HEK293 (cell line): ENCODE data around the gene CBX3.
A peak's percentile ranks its signal among the peaks of the same experiment; 100 is the strongest.

Experiments used
- CTCF ChIA-PET: fragments of 350-600 bp; formaldehyde crosslinking; extraction: SDS; loops from one replicate; lab custom pipeline; 2021; ENCODE audit warnings: antibody characterized with exemption; lab: Yijun Ruan, JAX
- POLR2A ChIA-PET: fragments of 300-600 bp; formaldehyde crosslinking; extraction: SDS; loops from one replicate; lab custom pipeline; 2020; ENCODE audit warnings: antibody characterized with exemption, inconsistent platforms; lab: Yijun Ruan, JAX
- H3K27ac ChIP-seq: fragments of 200-500 bp; sonication (Bioruptor generic); 2 replicates; pipeline ENCODE4 v1.5.1; 2014; ENCODE audit warnings: low read depth, low read length, control low read depth, inconsistent platforms; ENCODE audit errors: extremely low read depth
- H3K36me3 ChIP-seq, 2 experiments: fragments of 200-500 bp in 1 of 2; sonication (Bioruptor generic) in 1 of 2; 1 replicate in 1 of 2; 2 replicates in 1 of 2; pipeline ENCODE4 v1.5.1; 2014 to 2017; ENCODE audit warnings: inconsistent platforms in 2 of 2, low read length in 2 of 2; ENCODE audit not compliant: control insufficient read depth in 2 of 2, insufficient read depth in 1 of 2
- H3K4me1 ChIP-seq: fragments of 200-500 bp; sonication (Bioruptor generic); 2 replicates; pipeline ENCODE4 v1.5.1; 2014; ENCODE audit warnings: mild to moderate bottlenecking, low read length, inconsistent platforms; ENCODE audit not compliant: control insufficient read depth, insufficient read depth
- H3K4me3 ChIP-seq: 2 replicates; pipeline ENCODE4 v1.5.1; 2011; ENCODE audit warnings: low read depth, mild to moderate bottlenecking, control low read depth, low read length, moderate library complexity
- H3K9me3 ChIP-seq: fragments of 200-500 bp; sonication (Bioruptor generic); 2 replicates; pipeline ENCODE4 v1.5.1; 2014; ENCODE audit warnings: low read depth, low read length, inconsistent platforms; ENCODE audit not compliant: control insufficient read depth, insufficient read depth
- EGR2 ChIP-seq: fragments of 450-650 bp; formaldehyde crosslinking; IDR thresholded peaks from 2 replicates; pipeline ENCODE4 v1.5.1; 2016; ENCODE audit warnings: low read depth, missing biosample characterization, missing genetic modification characterization
- IKZF3 ChIP-seq: fragments of 450-650 bp; IDR thresholded peaks from 2 replicates; pipeline ENCODE4 v1.5.0; 2018; ENCODE audit warnings: missing biosample characterization, mild to moderate bottlenecking, missing genetic modification characterization, moderate library complexity
- KLF10 ChIP-seq: fragments of 450-650 bp; IDR thresholded peaks from 2 replicates; pipeline ENCODE4 v1.5.1; 2018; ENCODE audit warnings: missing biosample characterization, mild to moderate bottlenecking, missing genetic modification characterization
- REPIN1 ChIP-seq: fragments of 450-650 bp; formaldehyde crosslinking; IDR thresholded peaks from 2 replicates; pipeline ENCODE4 v1.5.1; 2017; ENCODE audit warnings: missing biosample characterization, missing genetic modification characterization, low read depth
- ZFHX2 ChIP-seq: fragments of 450-650 bp; formaldehyde crosslinking; conservative IDR thresholded peaks from 2 replicates; pipeline ENCODE4 v1.5.1; 2016; ENCODE audit warnings: missing biosample characterization, missing genetic modification characterization
- ZIC2 ChIP-seq: fragments of 450-650 bp; formaldehyde crosslinking; IDR thresholded peaks from 2 replicates; pipeline ENCODE4 v1.5.1; 2016; ENCODE audit warnings: missing biosample characterization, missing genetic modification characterization
- ZNF138 ChIP-seq: fragments of 450-650 bp; formaldehyde crosslinking; IDR thresholded peaks from 2 replicates; pipeline ENCODE4 v1.5.1; 2016; ENCODE audit warnings: missing biosample characterization, missing genetic modification characterization, borderline replicate concordance
- ZNF174 ChIP-seq: fragments of 450-650 bp; formaldehyde crosslinking; IDR thresholded peaks from 2 replicates; pipeline ENCODE4 v1.5.0; 2017; ENCODE audit warnings: missing biosample characterization, mild to moderate bottlenecking, missing genetic modification characterization
- ZNF214 ChIP-seq: fragments of 450-650 bp; formaldehyde crosslinking; IDR thresholded peaks from 2 replicates; pipeline ENCODE4 v1.5.1; 2017; ENCODE audit warnings: missing biosample characterization, mild to moderate bottlenecking, missing genetic modification characterization, borderline replicate concordance
- ZNF341 ChIP-seq: fragments of 450-650 bp; formaldehyde crosslinking; IDR thresholded peaks from 2 replicates; pipeline ENCODE4; 2016; ENCODE audit warnings: low read depth, missing biosample characterization, missing genetic modification characterization
- ZNF558 ChIP-seq: fragments of 450-650 bp; formaldehyde crosslinking; IDR thresholded peaks from 2 replicates; pipeline ENCODE4 v1.5.1; 2016; ENCODE audit warnings: missing biosample characterization, missing genetic modification characterization
- ZNF624 ChIP-seq: fragments of 450-650 bp; formaldehyde crosslinking; IDR thresholded peaks from 2 replicates; pipeline ENCODE4 v1.5.1; 2017; ENCODE audit warnings: missing biosample characterization, missing genetic modification characterization
- TF ChIP-seq, protein P1 (sequence below): fragments of 450-650 bp; formaldehyde crosslinking; IDR thresholded peaks from 2 replicates; pipeline ENCODE4 v1.5.1; 2016; ENCODE audit warnings: missing biosample characterization, missing genetic modification characterization
- TF ChIP-seq, protein P2 (sequence below): fragments of 450-650 bp; formaldehyde crosslinking; IDR thresholded peaks from 2 replicates; pipeline ENCODE4 v1.5.1; 2017; ENCODE audit warnings: missing biosample characterization, missing genetic modification characterization
- TF ChIP-seq, protein P3 (sequence below): fragments of 450-650 bp; IDR thresholded peaks from 2 replicates; pipeline ENCODE4 v1.5.1; 2018; ENCODE audit warnings: missing biosample characterization, missing genetic modification characterization

CBX3 gene

DNA sequence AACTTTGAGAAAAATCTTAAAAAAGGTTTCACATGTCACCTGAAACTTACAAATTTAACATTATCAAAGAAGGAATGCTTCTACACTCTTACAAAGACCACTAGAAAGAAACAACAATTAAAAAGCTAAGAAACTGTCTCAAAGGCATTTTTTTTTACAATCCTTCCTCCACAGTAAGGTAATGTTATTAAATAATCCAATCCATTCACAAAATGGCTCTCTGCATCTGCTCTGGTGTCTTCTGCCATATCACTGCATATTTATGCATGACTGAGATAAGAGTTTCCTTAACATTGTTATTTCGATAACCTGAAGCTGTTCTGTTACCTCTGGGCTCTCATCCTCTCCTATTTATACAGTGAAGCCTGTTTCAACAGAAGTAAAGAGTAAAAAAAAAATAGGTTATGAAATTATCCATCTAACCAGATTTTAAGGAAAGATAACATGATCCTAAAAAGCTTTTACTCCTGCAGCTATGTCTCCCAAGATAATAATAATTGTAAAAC is 9.5 kb upstream of the CBX3 start:
- peaks cover 12% of the 10 kb centered on the region for H3K4me1 ChIP-seq

DNA sequence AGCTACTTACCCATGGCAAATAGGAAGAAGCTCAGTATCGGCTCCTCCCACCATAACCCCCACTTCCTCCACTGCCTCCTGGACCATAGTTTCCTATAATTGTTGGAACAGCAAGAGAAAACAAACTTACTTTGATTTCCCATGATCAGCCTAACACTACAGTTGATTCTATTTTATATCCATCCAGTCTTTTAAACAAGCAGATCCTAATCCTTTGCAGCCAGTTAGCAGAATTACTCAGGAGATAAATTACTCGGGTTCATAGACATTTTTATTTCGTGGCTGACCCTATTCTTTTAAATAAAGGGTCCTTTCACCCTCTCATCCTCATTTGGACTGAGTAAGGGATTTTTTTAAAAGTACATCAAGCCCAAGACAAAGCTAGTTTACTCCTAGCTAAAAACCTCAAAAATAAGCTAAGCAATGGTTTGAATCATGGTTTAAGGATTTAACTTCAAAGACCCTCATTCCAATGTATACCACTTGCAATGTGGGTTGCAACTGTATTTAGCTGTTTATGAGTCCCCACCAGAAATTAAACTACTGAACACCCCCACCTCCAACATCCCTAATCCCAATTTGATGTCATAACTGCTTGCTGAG is 9.0 kb upstream of the CBX3 start:
- POLR2A ChIA-PET: interaction anchor here (0.9 to 2.1 kb wide), 4 partner anchors 7 to 971 kb away, joined by 3 to 14 read pairs (median 6); partner anchors contain the start of gene CBX3
- H3K9me3 ChIP-seq: no peaks in the 10 kb centered on the region
- H3K36me3 ChIP-seq: peaks cover 80 to 94% of the 10 kb centered on the region in 2 experiments
- H3K4me1 ChIP-seq: peaks cover 12% of the 10 kb centered on the region
- CTCF ChIA-PET: interaction anchor here (1.0 to 2.8 kb wide), 5 partner anchors 101 to 299 kb away, joined by 3 to 21 read pairs (median 3); no protein-coding TSS in a partner anchor
- TF ChIP-seq REPIN1 (tag by site-specific recombination) (no peak), ZNF174 (tag by site-specific recombination) (no peak), ZNF138 (tag by site-specific recombination) (no peak), ZNF341 (tag by site-specific recombination) (peak; percentile 54; the same call in 1 of the 2 replicates), ZIC2 (tag by site-specific recombination) (no peak)
- TF ChIP-seq, protein P1, sequence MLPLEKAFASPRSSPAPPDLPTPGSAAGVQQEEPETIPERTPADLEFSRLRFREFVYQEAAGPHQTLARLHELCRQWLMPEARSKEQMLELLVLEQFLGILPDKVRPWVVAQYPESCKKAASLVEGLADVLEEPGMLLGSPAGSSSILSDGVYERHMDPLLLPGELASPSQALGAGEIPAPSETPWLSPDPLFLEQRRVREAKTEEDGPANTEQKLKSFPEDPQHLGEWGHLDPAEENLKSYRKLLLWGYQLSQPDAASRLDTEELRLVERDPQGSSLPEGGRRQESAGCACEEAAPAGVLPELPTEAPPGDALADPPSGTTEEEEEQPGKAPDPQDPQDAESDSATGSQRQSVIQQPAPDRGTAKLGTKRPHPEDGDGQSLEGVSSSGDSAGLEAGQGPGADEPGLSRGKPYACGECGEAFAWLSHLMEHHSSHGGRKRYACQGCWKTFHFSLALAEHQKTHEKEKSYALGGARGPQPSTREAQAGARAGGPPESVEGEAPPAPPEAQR (tag by site-specific recombination): no peak
- H3K27ac ChIP-seq: no peak overlapping the region
- H3K4me3 ChIP-seq: no peak overlapping the region

More for the DNA sequence above, 9.5 kb upstream of the CBX3 start:
- ChIA-PET POLR2A (interaction anchor here (0.9 to 2.1 kb wide), 5 partner anchors 8 to 971 kb away, joined by 3 to 14 read pairs (median 6); partner anchors contain the start of gene CBX3), CTCF (interaction anchor here (0.9 to 2.8 kb wide), 6 partner anchors 12 to 299 kb away, joined by 3 to 21 read pairs (median 4); no protein-coding TSS in a partner anchor)
- Histone ChIP-seq H3K36me3 (peaks cover 80 to 89% of the 10 kb centered on the region in 2 experiments), H3K27ac (no peak overlapping the region), H3K9me3 (no peaks in the 10 kb centered on the region), H3K4me3 (no peak overlapping the region)
- TF ChIP-seq, protein P2, sequence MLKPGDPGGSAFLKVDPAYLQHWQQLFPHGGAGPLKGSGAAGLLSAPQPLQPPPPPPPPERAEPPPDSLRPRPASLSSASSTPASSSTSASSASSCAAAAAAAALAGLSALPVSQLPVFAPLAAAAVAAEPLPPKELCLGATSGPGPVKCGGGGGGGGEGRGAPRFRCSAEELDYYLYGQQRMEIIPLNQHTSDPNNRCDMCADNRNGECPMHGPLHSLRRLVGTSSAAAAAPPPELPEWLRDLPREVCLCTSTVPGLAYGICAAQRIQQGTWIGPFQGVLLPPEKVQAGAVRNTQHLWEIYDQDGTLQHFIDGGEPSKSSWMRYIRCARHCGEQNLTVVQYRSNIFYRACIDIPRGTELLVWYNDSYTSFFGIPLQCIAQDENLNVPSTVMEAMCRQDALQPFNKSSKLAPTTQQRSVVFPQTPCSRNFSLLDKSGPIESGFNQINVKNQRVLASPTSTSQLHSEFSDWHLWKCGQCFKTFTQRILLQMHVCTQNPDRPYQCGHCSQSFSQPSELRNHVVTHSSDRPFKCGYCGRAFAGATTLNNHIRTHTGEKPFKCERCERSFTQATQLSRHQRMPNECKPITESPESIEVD (tag by site-specific recombination): peak; percentile 12; the same call in 1 of the 2 replicates
- TF ChIP-seq KLF10 (tag by site-specific recombination): no peak

DNA sequence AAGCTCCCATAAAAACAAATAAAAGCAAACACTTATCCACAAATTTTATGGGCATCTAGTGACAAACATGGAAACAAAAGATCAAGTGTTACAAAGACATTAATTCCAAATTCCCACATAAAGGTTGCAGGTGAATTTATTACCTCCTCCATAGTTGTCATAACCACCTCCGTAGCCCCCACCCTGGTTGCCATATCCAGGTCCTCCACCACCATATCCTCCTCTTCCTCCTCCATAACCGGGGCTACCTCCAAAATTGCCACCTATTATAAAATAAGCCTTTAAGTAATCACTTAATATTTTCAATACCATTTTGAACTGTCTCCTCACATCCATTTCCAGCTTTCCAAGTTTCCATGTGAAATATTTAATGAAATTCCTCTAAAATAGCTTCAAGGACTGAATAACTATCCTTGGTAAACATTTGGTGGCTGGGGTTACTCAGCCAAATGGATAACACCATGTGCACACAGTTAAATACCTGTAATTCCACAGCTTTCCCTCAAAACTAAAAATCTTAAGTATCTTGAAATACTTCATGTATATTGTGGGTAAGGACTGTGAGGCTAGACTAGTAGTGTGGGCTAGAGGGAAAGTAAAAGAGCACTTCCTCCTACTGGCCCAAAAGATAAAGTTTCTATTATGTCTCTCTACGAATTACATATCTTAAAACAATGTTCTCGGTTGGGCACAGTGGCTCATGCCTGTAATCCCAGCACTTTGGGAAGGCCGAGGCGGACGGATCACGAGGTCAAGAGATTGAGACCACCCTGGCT is 7.9 kb upstream of the CBX3 start:
- ChIA-PET POLR2A (interaction anchor here (1.9 kb wide), 1 partner anchor 110 kb away, joined by 5 read pairs; no protein-coding TSS in a partner anchor), CTCF (interaction anchor here (0.6 to 2.8 kb wide), 6 partner anchors 11 to 173 kb away, joined by 3 to 21 read pairs (median 4); no protein-coding TSS in a partner anchor)
- Histone ChIP-seq H3K27ac (no peak overlapping the region; the same call in 1 of the 2 replicates), H3K4me1 (peaks cover 12% of the 10 kb centered on the region)
- TF ChIP-seq, protein P3, sequence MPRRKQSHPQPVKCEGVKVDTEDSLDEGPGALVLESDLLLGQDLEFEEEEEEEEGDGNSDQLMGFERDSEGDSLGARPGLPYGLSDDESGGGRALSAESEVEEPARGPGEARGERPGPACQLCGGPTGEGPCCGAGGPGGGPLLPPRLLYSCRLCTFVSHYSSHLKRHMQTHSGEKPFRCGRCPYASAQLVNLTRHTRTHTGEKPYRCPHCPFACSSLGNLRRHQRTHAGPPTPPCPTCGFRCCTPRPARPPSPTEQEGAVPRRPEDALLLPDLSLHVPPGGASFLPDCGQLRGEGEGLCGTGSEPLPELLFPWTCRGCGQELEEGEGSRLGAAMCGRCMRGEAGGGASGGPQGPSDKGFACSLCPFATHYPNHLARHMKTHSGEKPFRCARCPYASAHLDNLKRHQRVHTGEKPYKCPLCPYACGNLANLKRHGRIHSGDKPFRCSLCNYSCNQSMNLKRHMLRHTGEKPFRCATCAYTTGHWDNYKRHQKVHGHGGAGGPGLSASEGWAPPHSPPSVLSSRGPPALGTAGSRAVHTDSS: peak; percentile 39; the same call in 1 of the 2 replicates
- TF ChIP-seq ZFHX2 (tag by site-specific recombination) (0 out of 2 replicates have a peak, but pooled peaks have one; percentile 42), EGR2 (tag by site-specific recombination) (peak; percentile 54; the same call in 1 of the 2 replicates), IKZF3 (tag by site-specific recombination) (peak; percentile 38; the same call in 1 of the 2 replicates), ZNF558 (tag by site-specific recombination) (no peak), ZNF624 (no peak), ZNF214 (no peak)
- TF ChIP-seq, all 188 proteins: peak for 4
- Histone ChIP-seq H3K36me3 (peaks cover 86 to 96% of the 10 kb centered on the region in 2 experiments), H3K4me3 (no peak overlapping the region), H3K9me3 (no peaks in the 10 kb centered on the region)
